Transverse colon (tissue), 3 donors: ENCODE measurements around the gene PDZD7.
A peak's percentile ranks its signal among the peaks of the same experiment; 100 is the strongest.

ENCODE experiments used
- CTCF ChIP-seq, 5 experiments: fragments of 200-600 bp in 3 of 5; fragments of 450-650 bp in 2 of 5; sonication (generic) in 3 of 5; IDR thresholded peaks; 1 replicate in 2 of 5; 2 replicates in 3 of 5; pipeline ENCODE4 v1.5.1; 2016 to 2017; ENCODE audit warnings: antibody characterized with exemption in 5 of 5, inconsistent platforms in 3 of 5, mild to moderate bottlenecking in 2 of 5, moderate library complexity in 1 of 5
- POLR2A ChIP-seq: fragments of 450-650 bp; IDR thresholded peaks from one replicate; pipeline ENCODE4 v1.6.1; 2016; ENCODE audit warnings: antibody characterized with exemption, mild to moderate bottlenecking, moderate library complexity

- peak in 1 of 5 experiments; percentile 24 for TF ChIP-seq CTCF (IDR thresholded peaks at IDR 0.05)
- peak; percentile 82 for TF ChIP-seq POLR2A
These were observed 11.9 kb upstream of the PDZD7 start for GRCh38 chr10:101042667-101043362.
